MCF 10A (cell line): ENCODE results near the gene CDC16. TPM values are rescaled to one million over a fixed set of nuclear protein-coding genes. Genes with fewer than 3 reads are reported as not detected.
A peak's percentile ranks its signal among the peaks of the same experiment; 100 is the strongest.

ENCODE experiments used
- BruUV-seq: library from RNA; stranded (reverse); fragments of 400-500 nt; replicated peaks from 2 replicates; lab custom pipeline; 2021; lab: Mats Ljungman, UMichigan
- CTCF ChIA-PET: fragments of 300-600 bp; sonication (Branson Sonifier 250); formaldehyde crosslinking; extraction: SDS; loops from one replicate; lab custom pipeline; 2021; ENCODE audit warnings: antibody characterized with exemption, inconsistent platforms; lab: Yijun Ruan, JAX
- POLR2A ChIA-PET: fragments of 300-600, 350-650 bp; sonication (Branson Sonifier 250); formaldehyde crosslinking; extraction: SDS; loops from one replicate; lab custom pipeline; 2020; ENCODE audit warnings: antibody characterized with exemption, inconsistent platforms; lab: Yijun Ruan, JAX
- DNase-seq: peaks from one replicate; pipeline ENCODE4 v3.0.0-alpha.2; 2018; ENCODE audit not compliant: unreplicated experiment
- H3K27ac Mint-ChIP-seq: one replicate; pipeline ENCODE4 v1.8.0; 2022; ENCODE audit warnings: mild to moderate bottlenecking, low read depth, mixed read lengths; ENCODE audit not compliant: unreplicated experiment
- H3K27me3 Mint-ChIP-seq: one replicate; pipeline ENCODE4 v1.8.0; 2022; ENCODE audit warnings: mixed read lengths; ENCODE audit not compliant: insufficient read depth, unreplicated experiment
- H3K36me3 Mint-ChIP-seq: one replicate; pipeline ENCODE4 v1.8.0; 2022; ENCODE audit warnings: mild to moderate bottlenecking, moderate library complexity, mixed read lengths; ENCODE audit not compliant: insufficient read depth, unreplicated experiment
- H3K4me1 Mint-ChIP-seq: one replicate; pipeline ENCODE4 v1.8.0; 2022; ENCODE audit warnings: mixed read lengths; ENCODE audit not compliant: insufficient read depth, unreplicated experiment
- H3K4me3 Mint-ChIP-seq: one replicate; pipeline ENCODE4 v1.8.0; 2022; ENCODE audit warnings: mild to moderate bottlenecking, moderate library complexity, mixed read lengths; ENCODE audit not compliant: unreplicated experiment
- H3K9me3 Mint-ChIP-seq: one replicate; pipeline ENCODE4 v1.8.0; 2022; ENCODE audit warnings: mixed read lengths; ENCODE audit not compliant: unreplicated experiment
- intact Hi-C: fragments of 100-400 bp; cut with micrococcal nuclease; formaldehyde crosslinking; loops from 2 replicates; pipeline ENCODE4 v1.14.1; 2022
- total RNA-seq: library from RNA; stranded (reverse); gene quantifications from 2 replicates; pipeline ENCODE4 v1.2.3, GENCODE V29; 2022
- TF ChIP-seq, protein P1 (sequence below): fragments of 200-600 bp; IDR thresholded peaks from one replicate; pipeline ENCODE4 v1.8.0; 2022; ENCODE audit warnings: antibody characterized with exemption, mild to moderate bottlenecking; ENCODE audit not compliant: unreplicated experiment

Gene CDC16
- total RNA-seq, 1 experiment from 2014 or later, result 72.4 TPM

DNA sequence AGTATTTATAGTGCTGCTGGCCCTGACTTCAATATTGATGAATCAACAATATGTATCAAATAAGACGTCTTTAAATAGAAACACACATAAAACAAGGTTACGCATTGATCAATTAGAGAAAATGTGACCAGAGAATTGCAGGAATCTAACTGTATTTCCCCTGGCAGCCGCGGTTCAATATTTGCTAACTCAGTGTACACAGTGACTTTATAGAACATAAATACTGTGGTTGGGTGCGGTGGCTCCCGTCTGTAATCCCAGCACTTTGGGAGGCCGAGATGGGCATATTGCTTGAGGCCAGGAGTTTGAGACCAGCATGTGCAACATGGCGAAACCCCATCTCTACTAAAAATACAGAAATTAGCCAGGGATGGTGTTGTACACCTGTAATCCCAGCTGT is 23.9 kb downstream of the CDC16 start:
- ChIA-PET POLR2A (interaction anchor here (0.9 to 1.1 kb wide), 2 partner anchors 15 to 49 kb away, joined by 3 to 4 read pairs; no protein-coding TSS in a partner anchor), CTCF (no interaction called here)
- no peak for DNase-seq
- H3K4me3 Mint-ChIP-seq, result no peak overlapping the region
- no peaks in the 10 kb centered on the region for H3K4me1 Mint-ChIP-seq
- TF ChIP-seq, protein P1, sequence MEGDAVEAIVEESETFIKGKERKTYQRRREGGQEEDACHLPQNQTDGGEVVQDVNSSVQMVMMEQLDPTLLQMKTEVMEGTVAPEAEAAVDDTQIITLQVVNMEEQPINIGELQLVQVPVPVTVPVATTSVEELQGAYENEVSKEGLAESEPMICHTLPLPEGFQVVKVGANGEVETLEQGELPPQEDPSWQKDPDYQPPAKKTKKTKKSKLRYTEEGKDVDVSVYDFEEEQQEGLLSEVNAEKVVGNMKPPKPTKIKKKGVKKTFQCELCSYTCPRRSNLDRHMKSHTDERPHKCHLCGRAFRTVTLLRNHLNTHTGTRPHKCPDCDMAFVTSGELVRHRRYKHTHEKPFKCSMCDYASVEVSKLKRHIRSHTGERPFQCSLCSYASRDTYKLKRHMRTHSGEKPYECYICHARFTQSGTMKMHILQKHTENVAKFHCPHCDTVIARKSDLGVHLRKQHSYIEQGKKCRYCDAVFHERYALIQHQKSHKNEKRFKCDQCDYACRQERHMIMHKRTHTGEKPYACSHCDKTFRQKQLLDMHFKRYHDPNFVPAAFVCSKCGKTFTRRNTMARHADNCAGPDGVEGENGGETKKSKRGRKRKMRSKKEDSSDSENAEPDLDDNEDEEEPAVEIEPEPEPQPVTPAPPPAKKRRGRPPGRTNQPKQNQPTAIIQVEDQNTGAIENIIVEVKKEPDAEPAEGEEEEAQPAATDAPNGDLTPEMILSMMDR, result no peak
- peaks cover 90% of the 10 kb centered on the region for H3K36me3 Mint-ChIP-seq
- no TSS peak for BruUV-seq
- H3K27me3 Mint-ChIP-seq, result no peaks in the 10 kb centered on the region
- intact Hi-C loops, result no loop called here
- no peaks in the 10 kb centered on the region for H3K9me3 Mint-ChIP-seq
- no peak overlapping the region for H3K27ac Mint-ChIP-seq

DNA sequence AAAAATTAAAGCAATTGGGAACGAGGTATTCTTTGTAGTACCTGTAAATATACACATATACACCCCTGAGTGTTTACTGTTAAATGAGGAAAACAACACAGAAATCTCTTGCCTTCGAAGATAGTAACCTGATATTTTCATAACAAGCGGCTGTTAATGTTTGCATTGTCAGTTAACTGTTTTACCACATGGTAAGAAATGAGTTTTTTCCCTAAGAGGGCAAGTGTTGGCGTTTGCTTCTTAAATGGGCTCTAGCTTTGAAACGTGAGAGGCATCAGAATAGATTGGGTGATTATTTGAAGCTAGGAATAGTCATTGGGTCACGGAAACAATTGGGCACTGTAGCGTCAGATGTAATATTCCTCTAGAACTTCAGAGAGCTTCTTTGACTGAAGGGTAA is 24.7 kb downstream of the CDC16 start:
- ChIA-PET POLR2A (no interaction called here), CTCF (interaction anchor here (0.5 kb wide), 1 partner anchor 281 kb away, joined by 3 read pairs; no protein-coding TSS in a partner anchor)
- H3K36me3 Mint-ChIP-seq, result peaks cover 90% of the 10 kb centered on the region
- DNase-seq, result no peak
- no peaks in the 10 kb centered on the region for H3K27me3 Mint-ChIP-seq
- BruUV-seq, result no TSS peak
- no peak overlapping the region for H3K4me3 Mint-ChIP-seq
- intact Hi-C loops, result no loop called here
- no peaks in the 10 kb centered on the region for H3K4me1 Mint-ChIP-seq
- no peaks in the 10 kb centered on the region for H3K9me3 Mint-ChIP-seq
- H3K27ac Mint-ChIP-seq, result no peak overlapping the region
- TF ChIP-seq, protein P1, result no peak

DNA sequence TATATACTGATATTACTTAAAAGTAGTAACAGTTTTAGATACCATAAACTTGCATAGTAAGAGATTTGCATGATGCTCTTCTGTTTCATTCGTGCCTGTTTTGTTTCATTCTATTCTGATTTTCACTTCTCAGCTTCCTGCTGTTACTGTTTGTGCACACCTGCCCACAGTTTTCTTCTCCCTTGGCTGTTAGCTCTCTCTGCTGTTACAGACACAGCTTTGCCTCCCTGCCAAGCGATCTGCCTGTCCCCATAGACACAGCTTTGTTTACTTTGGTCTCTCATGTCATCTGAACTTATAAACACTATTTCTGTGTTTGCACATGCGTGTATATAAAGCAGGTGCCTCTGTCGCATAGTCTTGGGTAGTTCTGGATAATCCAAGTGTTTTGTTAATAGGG is 25.3 kb downstream of the CDC16 start:
- CTCF ChIA-PET, result interaction anchor here (0.6 kb wide), 1 partner anchor 490 kb away, joined by 3 read pairs; no protein-coding TSS in a partner anchor
- Mint-ChIP-seq H3K4me3 (no peak overlapping the region), H3K27ac (no peak overlapping the region), H3K27me3 (no peaks in the 10 kb centered on the region), H3K36me3 (peaks cover 90% of the 10 kb centered on the region), H3K9me3 (no peaks in the 10 kb centered on the region), H3K4me1 (no peaks in the 10 kb centered on the region)
- no TSS peak for BruUV-seq
- TF ChIP-seq, protein P1, result no peak
- DNase-seq, result no peak
- POLR2A ChIA-PET, result no interaction called here
- intact Hi-C loops, result no loop called here

DNA sequence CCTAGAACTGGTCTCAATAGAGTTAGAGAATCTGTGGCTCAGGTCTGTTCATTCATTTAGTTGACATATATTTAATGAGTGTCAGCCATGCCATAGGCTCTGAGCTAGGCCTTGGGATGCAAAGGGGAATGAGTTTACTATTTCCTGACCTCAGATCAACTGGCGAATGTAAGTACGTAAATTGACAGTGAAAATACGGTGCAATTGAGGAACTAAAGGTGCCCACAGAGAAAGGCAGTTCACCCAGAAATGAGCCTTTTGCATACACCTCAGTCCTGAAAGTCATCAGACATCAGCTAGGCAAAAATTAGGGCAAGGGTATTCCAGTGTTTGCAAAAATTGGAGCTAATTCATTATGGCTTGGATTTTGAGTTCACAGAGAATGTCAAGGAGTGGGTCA is 26.1 kb downstream of the CDC16 start:
- intact Hi-C loops, result no loop called here
- Mint-ChIP-seq H3K27ac (peak overlapping the region; percentile 12), H3K4me3 (no peak overlapping the region), H3K36me3 (peaks cover 90% of the 10 kb centered on the region), H3K27me3 (no peaks in the 10 kb centered on the region), H3K4me1 (no peaks in the 10 kb centered on the region), H3K9me3 (no peaks in the 10 kb centered on the region)
- BruUV-seq, result no TSS peak
- ChIA-PET CTCF (no interaction called here), POLR2A (interaction anchor here (0.7 kb wide), 1 partner anchor 125 kb away, joined by 3 read pairs; no protein-coding TSS in a partner anchor)
- no peak for DNase-seq
- TF ChIP-seq, protein P1, result no peak
